Right cardiac atrium (tissue), 5 donors: ENCODE data around the gene PCMT1. TPM values are rescaled to one million over a fixed set of nuclear protein-coding genes. Genes with fewer than 3 reads are reported as not detected.

Source experiments
- ATAC-seq, 2 donors: fragments of 200-7000 bp; cut with Tn5 transposase; one replicate each; pipeline versions ENCODE4 v1.8.0 to v1.9.1; 2020; ENCODE audit warnings: moderate library complexity in 2 of 2, mild to moderate bottlenecking in 1 of 2
- DNase-seq, 3 donors: peaks; one replicate each; pipeline ENCODE4 v3.0.0-alpha.2; 2020
- H3K27ac ChIP-seq: one replicate; pipeline ENCODE4 v1.5.1; 2013; ENCODE audit warnings: mild to moderate bottlenecking, low read length, control low read depth, moderate library complexity
- H3K27me3 ChIP-seq: one replicate; pipeline ENCODE4 v1.6.1; 2013; ENCODE audit not compliant: control insufficient read depth, insufficient read depth
- H3K4me1 ChIP-seq: one replicate; pipeline ENCODE4 v1.6.1; 2013; ENCODE audit warnings: low read length; ENCODE audit not compliant: control insufficient read depth, insufficient read depth
- H3K4me3 ChIP-seq: one replicate; pipeline ENCODE4 v1.5.1; 2013; ENCODE audit warnings: low read length, control low read depth
- H3K9me3 ChIP-seq: one replicate; pipeline ENCODE4 v1.6.1; 2013; ENCODE audit warnings: low read length; ENCODE audit not compliant: control insufficient read depth
- WGBS: extraction: QIAGEN DNeasy Blood & Tissue Kit; methylation state at CpG from one replicate; pipeline ENCODE4 v1.1.7; 2013; 5-methylcytosine and 5-hydroxymethylcytosine counted together
- intact Hi-C, 4 donors: fragments of 100-400 bp; cut with DNase I; formaldehyde crosslinking; loops; one replicate each; pipeline versions ENCODE4 v1.11.0 to v1.14.0; 2022 to 2023
- polyA plus RNA-seq: library from polyadenylated mRNA; stranded (reverse); fragments of 200-250 nt; gene quantifications from one replicate; pipeline ENCODE4 v1.2.3, GENCODE V29; 2013
- total RNA-seq, 4 donors: library from RNA; stranded (reverse); fragmentation: NEBNext Ultra II Directional; extraction: Animal tissue kit (Norgen Biotek cat#: 25700); gene quantifications; one replicate each; pipeline ENCODE4 v1.2.1, GENCODE V29; 2021
- donor health status: healthy with polysubstance abuse.
- donor health status: DM: no; HTN: yes; CAD: no.
- donor health status: DM: no; HTN: no; CAD: no.
- donor health status: DM: no; HTN: yes; CAD: no; lungs with severe emphysema.
- donor health status: DM: yes; HTN: yes; CAD: no.

The PCMT1 gene
- total and polyA plus RNA-seq, 5 donors: 96.4 to 114 (median 111) TPM

GRCh38 chr6:149769676-149770075 is 20.1 kb downstream of the PCMT1 start:
- no peak overlapping the region for H3K4me3 ChIP-seq
- H3K4me1 ChIP-seq: no peaks in the 10 kb centered on the region
- WGBS: 98% methylated on average over 2 of the region's 2 CpGs
- ATAC-seq: no peak
- no peaks in the 10 kb centered on the region for H3K9me3 ChIP-seq
- H3K27ac ChIP-seq: no peak overlapping the region
- intact Hi-C loops: no loop called here
- H3K27me3 ChIP-seq: no peaks in the 10 kb centered on the region
- DNase-seq: no peak

DNA sequence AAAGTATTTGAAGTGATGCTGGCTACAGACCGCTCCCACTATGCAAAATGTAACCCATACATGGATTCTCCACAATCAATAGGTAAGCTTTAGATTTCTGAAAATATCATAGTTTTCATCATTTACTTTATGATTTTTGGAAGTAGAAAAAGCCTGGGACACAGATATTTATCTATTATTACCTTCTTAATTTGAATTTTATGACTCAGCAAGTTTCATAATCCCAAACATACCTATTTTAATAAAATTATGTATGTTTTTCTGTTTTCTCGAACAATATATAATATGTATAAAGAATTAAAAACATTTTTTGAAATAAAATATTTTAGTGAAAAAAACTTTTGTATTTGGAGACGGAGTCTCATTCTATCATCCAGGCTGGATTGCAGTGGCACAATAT is 21.6 kb downstream of the PCMT1 start:
- H3K4me1 ChIP-seq: no peaks in the 10 kb centered on the region
- WGBS: 97% methylated on average over 3 of the region's 3 CpGs
- no peak overlapping the region for H3K27ac ChIP-seq
- no peak overlapping the region for H3K4me3 ChIP-seq
- H3K9me3 ChIP-seq: no peaks in the 10 kb centered on the region
- no peaks in the 10 kb centered on the region for H3K27me3 ChIP-seq
- ATAC-seq (no peak), DNase-seq (no peak)
- intact Hi-C loops: no loop called here

- no peaks in the 10 kb centered on the region for H3K4me1 ChIP-seq
- no peak overlapping the region for H3K27ac ChIP-seq
- H3K4me3 ChIP-seq: no peak overlapping the region
- H3K27me3 ChIP-seq: no peaks in the 10 kb centered on the region
- DNase-seq (no peak), ATAC-seq (no peak)
- no peaks in the 10 kb centered on the region for H3K9me3 ChIP-seq
- intact Hi-C loops: no loop called here
- WGBS: 93% methylated on average over 6 of the region's 6 CpGs
These were observed 22.4 kb downstream of the PCMT1 start for GRCh38 chr6:149771925-149772324.

DNA sequence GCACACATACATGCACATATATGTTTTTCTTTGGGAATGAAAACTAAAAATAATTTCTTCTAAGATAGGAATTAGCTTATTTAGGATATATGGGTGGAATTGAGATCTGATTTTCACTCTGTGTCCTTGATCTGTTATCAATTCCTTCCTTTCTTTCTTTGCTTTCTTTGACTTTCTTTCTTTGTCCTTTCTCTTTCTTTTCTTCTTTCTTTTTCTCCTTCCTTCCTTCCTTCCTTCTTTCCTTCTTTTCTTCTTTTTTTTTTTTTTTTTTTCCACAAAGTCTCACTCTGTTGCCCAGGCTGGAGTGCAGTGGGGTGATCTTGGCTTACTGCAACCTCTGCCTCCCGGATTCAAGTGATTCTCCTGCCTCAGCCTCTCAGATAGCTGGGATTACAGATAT is 28.1 kb downstream of the PCMT1 start:
- H3K4me3 ChIP-seq: no peak overlapping the region
- intact Hi-C loops: no loop called here

DNA sequence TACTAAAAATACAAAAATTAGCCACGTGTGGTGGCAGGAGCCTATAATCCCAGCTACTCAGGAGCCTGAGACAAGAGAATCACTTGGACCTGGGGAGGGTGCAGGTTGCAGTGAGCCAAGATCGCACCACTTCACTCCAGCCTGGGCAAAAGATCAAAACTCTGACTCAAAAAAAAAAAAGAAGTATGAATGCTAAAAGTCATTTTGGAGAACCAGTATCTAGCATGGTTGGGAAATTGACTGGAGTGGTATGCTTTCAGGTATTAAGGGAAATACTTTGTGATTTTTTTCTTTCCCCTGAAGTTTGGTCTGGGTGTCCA is 30.1 kb downstream of the PCMT1 start:
- H3K4me1 ChIP-seq: no peaks in the 10 kb centered on the region
- DNase-seq: no peak
- no peak overlapping the region for H3K4me3 ChIP-seq
- no peaks in the 10 kb centered on the region for H3K9me3 ChIP-seq
- intact Hi-C loops: no loop called here
- H3K27me3 ChIP-seq: no peaks in the 10 kb centered on the region
- H3K27ac ChIP-seq: no peak overlapping the region
- peak; percentile 51 to 68 for ATAC-seq
- 34% methylated on average over 2 of the region's 2 CpGs for WGBS

More for the DNA sequence above, 28.1 kb downstream of the PCMT1 start:
- Histone ChIP-seq H3K9me3 (no peaks in the 10 kb centered on the region), H3K27ac (no peak overlapping the region), H3K4me1 (no peaks in the 10 kb centered on the region), H3K27me3 (no peaks in the 10 kb centered on the region)
- 93% methylated on average over 1 of the region's 1 CpG for WGBS
- DNase-seq (no peak), ATAC-seq (no peak)

DNA sequence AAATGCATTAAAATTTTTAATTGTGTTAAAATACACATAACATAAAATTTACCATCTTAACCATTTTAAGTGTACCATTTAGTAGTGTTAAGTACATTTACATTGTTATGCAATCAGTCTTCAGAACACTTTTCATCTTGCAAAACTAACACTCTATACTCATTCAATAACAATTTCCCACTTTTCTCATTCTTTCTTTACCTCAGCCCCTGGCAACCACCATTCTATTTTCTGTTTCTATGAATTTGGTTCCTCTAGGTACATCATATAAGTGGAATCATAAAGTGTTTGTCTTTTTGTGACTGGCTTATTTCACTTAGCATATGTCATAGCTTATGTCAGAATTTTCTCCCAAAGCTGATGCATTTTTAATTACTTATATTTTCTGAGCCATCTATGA is 32.2 kb downstream of the PCMT1 start:
- Histone ChIP-seq H3K27ac (no peak overlapping the region), H3K4me3 (no peak overlapping the region), H3K9me3 (no peaks in the 10 kb centered on the region), H3K4me1 (no peaks in the 10 kb centered on the region), H3K27me3 (no peaks in the 10 kb centered on the region)
- intact Hi-C loops: no loop called here
- ATAC-seq (no peak), DNase-seq (no peak)

GRCh38 chr6:149782337-149782736 is 32.8 kb downstream of the PCMT1 start:
- intact Hi-C loops: no loop called here
- Histone ChIP-seq H3K4me1 (no peaks in the 10 kb centered on the region), H3K9me3 (no peaks in the 10 kb centered on the region), H3K4me3 (no peak overlapping the region), H3K27me3 (no peaks in the 10 kb centered on the region), H3K27ac (no peak overlapping the region)
- no peak for DNase-seq
- no peak for ATAC-seq
- WGBS: 91% methylated on average over 2 of the region's 2 CpGs

DNA sequence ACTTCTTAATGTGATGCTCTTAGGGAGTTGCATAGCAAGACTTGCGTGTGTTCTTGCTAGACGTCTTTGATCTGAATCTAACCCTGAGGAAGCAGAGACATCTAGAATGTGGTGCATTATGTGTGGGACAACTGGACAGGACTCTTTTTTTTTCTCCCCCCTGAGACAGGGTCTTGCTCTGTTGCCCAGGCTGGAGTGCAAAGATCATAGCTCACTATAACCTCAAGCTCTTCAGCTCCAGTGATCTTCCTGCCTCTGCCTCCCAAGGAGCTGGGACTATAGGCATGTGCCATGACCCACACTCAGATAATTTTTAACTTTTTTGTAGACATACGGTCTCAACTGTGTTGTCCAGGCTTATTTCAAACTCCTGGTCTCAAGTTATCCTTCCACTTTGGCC is 34.0 kb downstream of the PCMT1 start:
- H3K27ac ChIP-seq: no peak overlapping the region
- intact Hi-C loops: no loop called here
- no peak for DNase-seq
- ATAC-seq: no peak
- H3K9me3 ChIP-seq: no peaks in the 10 kb centered on the region
- H3K4me1 ChIP-seq: no peaks in the 10 kb centered on the region
- H3K27me3 ChIP-seq: no peaks in the 10 kb centered on the region
- 95% methylated on average over 3 of the region's 3 CpGs for WGBS
- H3K4me3 ChIP-seq: no peak overlapping the region

- Histone ChIP-seq H3K9me3 (no peaks in the 10 kb centered on the region), H3K4me3 (no peak overlapping the region), H3K4me1 (no peaks in the 10 kb centered on the region), H3K27me3 (no peaks in the 10 kb centered on the region), H3K27ac (no peak overlapping the region)
- intact Hi-C loops: no loop called here
- DNase-seq: no peak
- ATAC-seq: no peak
- 82% methylated on average over 4 of the region's 4 CpGs for WGBS
These were observed 56.6 kb downstream of the PCMT1 start for GRCh38 chr6:149806127-149806526.

- intact Hi-C loops: no loop called here
- no peak for ATAC-seq
- H3K4me1 ChIP-seq: no peaks in the 10 kb centered on the region
- H3K27me3 ChIP-seq: no peaks in the 10 kb centered on the region
- no peak overlapping the region for H3K27ac ChIP-seq
- 82% methylated on average over 2 of the region's 2 CpGs for WGBS
- H3K4me3 ChIP-seq: no peak overlapping the region
- no peaks in the 10 kb centered on the region for H3K9me3 ChIP-seq
- no peak for DNase-seq
These were observed 60.3 kb downstream of the PCMT1 start for GRCh38 chr6:149809798-149810197.

- Histone ChIP-seq H3K4me1 (no peaks in the 10 kb centered on the region), H3K27ac (no peak overlapping the region), H3K9me3 (no peaks in the 10 kb centered on the region), H3K27me3 (no peaks in the 10 kb centered on the region), H3K4me3 (no peak overlapping the region)
- WGBS: 97% methylated on average over 3 of the region's 3 CpGs
- intact Hi-C loops: no loop called here
- ATAC-seq: no peak
- DNase-seq: no peak
These were observed 63.8 kb downstream of the PCMT1 start for GRCh38 chr6:149813351-149813750.

DNA sequence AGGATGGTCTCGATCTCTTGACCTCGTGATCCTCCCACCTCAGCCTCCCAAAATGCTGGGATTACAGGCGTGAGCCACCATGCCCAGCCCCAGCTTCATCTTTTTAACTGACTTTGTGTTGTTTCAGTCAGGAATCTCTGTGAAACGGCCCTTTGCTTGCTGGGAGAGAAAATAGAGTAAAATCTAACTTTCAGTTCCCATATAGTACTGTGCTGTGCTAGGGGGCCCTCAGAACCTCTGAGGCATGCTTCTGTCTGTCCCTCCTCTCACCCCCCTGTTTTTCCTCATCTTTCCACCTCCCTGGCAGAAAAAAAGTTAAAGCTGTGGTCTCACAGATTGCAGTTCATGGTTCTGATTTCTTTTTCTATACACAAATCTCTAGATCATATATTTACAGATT is 66.2 kb downstream of the PCMT1 start:
- intact Hi-C loops: no loop called here
- 91% methylated on average over 4 of the region's 4 CpGs for WGBS
- no peak for DNase-seq
- ATAC-seq: no peak
- Histone ChIP-seq H3K4me3 (no peak overlapping the region), H3K27ac (no peak overlapping the region), H3K4me1 (peaks cover 1% of the 10 kb centered on the region), H3K9me3 (no peaks in the 10 kb centered on the region), H3K27me3 (no peaks in the 10 kb centered on the region)
